Neural cell (in vitro differentiated cells): Measurements from ENCODE around the gene ZNF516. TPM values are rescaled to one million over a fixed set of nuclear protein-coding genes. Genes with fewer than 3 reads are reported as not detected.

Experiments used
- H2AFZ ChIP-seq: fragments of 200-600, 300-800 bp; sonication (generic), shearing (Covaris generic); 2 replicates; pipeline ENCODE4 v1.6.0; 2014; ENCODE audit warnings: low read depth, mild to moderate bottlenecking, antibody characterized with exemption, low read length, moderate library complexity
- H3F3A ChIP-seq: fragments of 200-600 bp; shearing (Covaris generic); 2 replicates; pipeline ENCODE4 v1.6.1; 2016; ENCODE audit warnings: mild to moderate bottlenecking, moderate library complexity, mixed read lengths, antibody characterized with exemption, low read length; ENCODE audit not compliant: insufficient read depth, poor library complexity, severe bottlenecking
- H3K27ac ChIP-seq: fragments of 200-600, 300-800 bp; sonication (generic), shearing (Covaris generic); 2 replicates; pipeline ENCODE4 v1.5.1; 2014; ENCODE audit warnings: mild to moderate bottlenecking, low read length, moderate library complexity
- H3K27me3 ChIP-seq: fragments of 300-800, 200-600 bp; sonication (generic), shearing (Covaris generic); 2 replicates; pipeline ENCODE4 v1.6.0; 2014; ENCODE audit warnings: mild to moderate bottlenecking, low read depth, low read length, moderate library complexity; ENCODE audit not compliant: insufficient read depth
- H3K36me3 ChIP-seq: fragments of 300-800, 200-600 bp; sonication (generic), shearing (Covaris generic); 2 replicates; pipeline ENCODE4 v1.5.1; 2014; ENCODE audit warnings: mild to moderate bottlenecking, antibody characterized with exemption, low read length, moderate library complexity; ENCODE audit not compliant: insufficient read depth
- H3K4me2 ChIP-seq: fragments of 300-800, 200-600 bp; sonication (generic), shearing (Covaris generic); 2 replicates; pipeline ENCODE4 v1.6.0; 2014; ENCODE audit warnings: mild to moderate bottlenecking, low read length
- H3K4me3 ChIP-seq: fragments of 300-800, 200-600 bp; sonication (generic), shearing (Covaris generic); 2 replicates; pipeline ENCODE4 v1.5.1; 2014; ENCODE audit warnings: mild to moderate bottlenecking, low read length, moderate library complexity
- H3K79me2 ChIP-seq: fragments of 200-600 bp; shearing (Covaris generic); replicated peaks from 2 replicates; pipeline ENCODE4 v1.6.0; 2014; ENCODE audit warnings: mild to moderate bottlenecking, low read length, moderate library complexity; ENCODE audit not compliant: insufficient read depth
- H3K9ac ChIP-seq: fragments of 300-800, 200-600 bp; sonication (generic), shearing (Covaris generic); 2 replicates; pipeline ENCODE4 v1.6.1; 2016; ENCODE audit warnings: mild to moderate bottlenecking, low read length, mixed read lengths
- H3K9me2 ChIP-seq: fragments of 200-600 bp; shearing (Covaris generic); 2 replicates; pipeline ENCODE4 v1.6.1; 2016; ENCODE audit warnings: mild to moderate bottlenecking, low read length, mixed read lengths; ENCODE audit not compliant: insufficient read depth
- H3K9me3 ChIP-seq: fragments of 200-600, 300-800 bp; sonication (generic), shearing (Covaris generic); 2 replicates; pipeline ENCODE4 v1.6.1; 2016; ENCODE audit warnings: mild to moderate bottlenecking, mixed run types, low read length, moderate library complexity, mixed read lengths
- H4K20me1 ChIP-seq: fragments of 200-600 bp; shearing (Covaris generic); 2 replicates; pipeline ENCODE4 v1.6.1; 2016; ENCODE audit warnings: mild to moderate bottlenecking, mixed run types; ENCODE audit not compliant: insufficient read depth
- CTCF ChIP-seq: fragments of 450-650 bp; IDR thresholded peaks from 2 replicates; pipeline ENCODE4 v1.5.1; 2014; ENCODE audit warnings: antibody characterized with exemption, mild to moderate bottlenecking, moderate library complexity; ENCODE audit not compliant: poor library complexity, severe bottlenecking
- EP300 ChIP-seq: fragments of 450-650 bp; conservative IDR thresholded peaks from 2 replicates; pipeline ENCODE4 v1.6.1; 2014; ENCODE audit warnings: antibody characterized with exemption, mild to moderate bottlenecking, moderate library complexity; ENCODE audit not compliant: poor library complexity, severe bottlenecking
- EZH2 ChIP-seq: fragments of 200-600, 300-800 bp; shearing (Covaris generic), sonication (generic); IDR thresholded peaks from 2 replicates; pipeline ENCODE4 v1.6.1; 2014; ENCODE audit warnings: antibody characterized with exemption, low read length, borderline replicate concordance, mild to moderate bottlenecking; ENCODE audit not compliant: insufficient read depth, poor library complexity, severe bottlenecking
- MXI1 ChIP-seq: fragments of 450-650 bp; conservative IDR thresholded peaks from 2 replicates; pipeline ENCODE4 v1.6.1; 2014; ENCODE audit warnings: antibody characterized with exemption, mild to moderate bottlenecking; ENCODE audit not compliant: poor library complexity, severe bottlenecking
- POLR2AphosphoS5 ChIP-seq: IDR thresholded peaks from 2 replicates; pipeline ENCODE4 v1.6.1; 2012
- RAD21 ChIP-seq: fragments of 450-650 bp; conservative IDR thresholded peaks from 2 replicates; pipeline ENCODE4 v1.6.1; 2014; ENCODE audit warnings: antibody characterized with exemption, mild to moderate bottlenecking, moderate library complexity
- REST ChIP-seq: IDR thresholded peaks from 2 replicates; pipeline ENCODE4 v1.6.1; 2012; ENCODE audit warnings: borderline replicate concordance
- SMC3 ChIP-seq: fragments of 450-650 bp; conservative IDR thresholded peaks from 2 replicates; pipeline ENCODE4 v1.6.1; 2014; ENCODE audit warnings: antibody characterized with exemption, mild to moderate bottlenecking, moderate library complexity; ENCODE audit not compliant: poor library complexity
- TAF1 ChIP-seq: IDR thresholded peaks from 2 replicates; pipeline ENCODE4 v1.6.1; 2012; ENCODE audit warnings: low read depth
- polyA plus RNA-seq: library from polyadenylated mRNA; depleted of rRNA; stranded (reverse); fragments of >200 nt; gene quantifications from 2 replicates; pipeline ENCODE4 v1.2.3, GENCODE V29; 2014

Gene ZNF516
- polyA plus RNA-seq, 1 donor from 2014 or later: 11.5 TPM

- no peak for TF ChIP-seq EZH2
- TF ChIP-seq TAF1: no peak
- TF ChIP-seq REST: no peak
- TF ChIP-seq SMC3: no peak
- TF ChIP-seq EP300: no peak
- TF ChIP-seq MXI1: no peak
- no peak for TF ChIP-seq POLR2AphosphoS5
- TF ChIP-seq CTCF: no peak
- no peak for TF ChIP-seq RAD21
- Histone ChIP-seq H3K27me3 (no peaks in the 10 kb centered on the region), H3K9ac (no peak overlapping the region)
These were observed 159.0 kb downstream of the ZNF516 start for GRCh38 chr18:76335859-76336640.

GRCh38 chr18:76328140-76328539, 166.9 kb downstream of the ZNF516 start:
- no peaks in the 10 kb centered on the region for H3K9me2 ChIP-seq
- H3K36me3 ChIP-seq: no peaks in the 10 kb centered on the region
- TF ChIP-seq REST (no peak), EP300 (no peak), TAF1 (no peak), EZH2 (no peak), CTCF (no peak), SMC3 (no peak), RAD21 (no peak), POLR2AphosphoS5 (no peak), MXI1 (no peak)
- H3K4me2 ChIP-seq: no peak overlapping the region
- H3F3A ChIP-seq: no peaks in the 10 kb centered on the region
- H2AFZ ChIP-seq: no peak overlapping the region
- no peaks in the 10 kb centered on the region for H3K27me3 ChIP-seq
- no peaks in the 10 kb centered on the region for H4K20me1 ChIP-seq
- peaks cover 4% of the 10 kb centered on the region for H3K9me3 ChIP-seq
- no peak overlapping the region for H3K9ac ChIP-seq
- no peak overlapping the region for H3K4me3 ChIP-seq
- no peaks in the 10 kb centered on the region for H3K79me2 ChIP-seq
- no peak overlapping the region for H3K27ac ChIP-seq

More at GRCh38 chr18:76335859-76336640, 159.0 kb downstream of the ZNF516 start:
- H2AFZ ChIP-seq: no peak overlapping the region
- H3K79me2 ChIP-seq: no peaks in the 10 kb centered on the region
- H3K36me3 ChIP-seq: no peaks in the 10 kb centered on the region
- H4K20me1 ChIP-seq: no peaks in the 10 kb centered on the region
- peaks cover 6% of the 10 kb centered on the region for H3K9me3 ChIP-seq
- no peak overlapping the region for H3K4me2 ChIP-seq
- no peak overlapping the region for H3K27ac ChIP-seq
- H3K9me2 ChIP-seq: no peaks in the 10 kb centered on the region
- no peak overlapping the region for H3K4me3 ChIP-seq
- H3F3A ChIP-seq: no peaks in the 10 kb centered on the region
